ENCODE data around the gene GALK2.

GRCh38 chr15:49300856-49301255 lies 130.8 kb downstream of the GALK2 start:
- TF ChIP-seq CTCF (IDR thresholded peaks at IDR 0.05) (no peak), POLR2A (IDR thresholded peaks at IDR 0.05) (no peak), POLR2AphosphoS5 (IDR thresholded peaks at IDR 0.05) (no peak), EP300 (IDR thresholded peaks at IDR 0.05) (no peak)

All from sigmoid colon (tissue), 4 donors.